Testis (tissue), 2 donors: ENCODE measurements around the gene NOP16.

Source experiments
- CTCF ChIP-seq, 3 experiments: fragments of 450-650 bp in 2 of 3; fragments of 200-600 bp in 1 of 3; sonication (generic) in 1 of 3; IDR thresholded peaks; one replicate each; pipeline ENCODE4 v1.5.1; 2016 to 2019; ENCODE audit warnings: antibody characterized with exemption in 3 of 3, mild to moderate bottlenecking in 2 of 3, moderate library complexity in 1 of 3
- POLR2A ChIP-seq: fragments of 450-650 bp; IDR thresholded peaks from one replicate; pipeline ENCODE4 v1.6.1; 2017; ENCODE audit warnings: antibody characterized with exemption, mild to moderate bottlenecking, moderate library complexity

- TF ChIP-seq CTCF (IDR thresholded peaks at IDR 0.05) (no peak), POLR2A (no peak)
These were observed 20.2 kb upstream of the NOP16 start for GRCh38 chr5:176408590-176408989.
